ENCODE data around the gene TMEM250. TPM values are rescaled to one million over a fixed set of nuclear protein-coding genes. Genes with fewer than 3 reads are reported as not detected.

The TMEM250 gene
- total and polyA plus RNA-seq, 12 donors = 9.7 to 26.4 (median 15.4) TPM

GRCh38 chr9:136079211-136079915 lies 39.3 kb downstream of the TMEM250 start:
- Histone ChIP-seq H3K36me3 (peaks cover 0 to 26% (median 0%) of the 10 kb centered on the region in 9 donors), H3K9me3 (no peaks in the 10 kb centered on the region), H3K27me3 (no peaks in the 10 kb centered on the region), H3K4me3 (no peak overlapping the region), H3K27ac (peak overlapping the region in 7 of 10 donors; percentile 3 to 70 (median 43)), H3K4me1 (peaks cover 24 to 57% (median 50%) of the 10 kb centered on the region in 9 donors)
- WGBS, 2 donors = 53 to 64% methylated on average over 16 of the region's 16 CpGs
- TF ChIP-seq CTCF (IDR thresholded peaks at IDR 0.05) = no peak
- peak in 6 of 8 donors; percentile 12 to 44 (median 30) for ATAC-seq
- intact Hi-C loops (cut with DNase I) = no loop called here
- peak; percentile 12 to 23 for DNase-seq

GRCh38 chr9:136078498-136079011 lies 40.1 kb downstream of the TMEM250 start:
- H3K4me1 ChIP-seq = peaks cover 24 to 59% (median 49%) of the 10 kb centered on the region in 9 donors
- intact Hi-C loops (cut with DNase I) = no loop called here
- H3K4me3 ChIP-seq = no peak overlapping the region
- no peaks in the 10 kb centered on the region for H3K27me3 ChIP-seq
- 86 to 87% methylated on average over 27 of the region's 27 CpGs for WGBS, 2 donors
- peak in 1 of 2 donors; percentile 9 for DNase-seq
- ATAC-seq = no peak
- TF ChIP-seq CTCF (IDR thresholded peaks at IDR 0.05) = no peak
- peak overlapping the region in 2 of 10 donors; percentile 56 to 70 for H3K27ac ChIP-seq
- H3K9me3 ChIP-seq = no peaks in the 10 kb centered on the region
- peaks cover 0 to 24% (median 0%) of the 10 kb centered on the region in 9 donors for H3K36me3 ChIP-seq

DNA sequence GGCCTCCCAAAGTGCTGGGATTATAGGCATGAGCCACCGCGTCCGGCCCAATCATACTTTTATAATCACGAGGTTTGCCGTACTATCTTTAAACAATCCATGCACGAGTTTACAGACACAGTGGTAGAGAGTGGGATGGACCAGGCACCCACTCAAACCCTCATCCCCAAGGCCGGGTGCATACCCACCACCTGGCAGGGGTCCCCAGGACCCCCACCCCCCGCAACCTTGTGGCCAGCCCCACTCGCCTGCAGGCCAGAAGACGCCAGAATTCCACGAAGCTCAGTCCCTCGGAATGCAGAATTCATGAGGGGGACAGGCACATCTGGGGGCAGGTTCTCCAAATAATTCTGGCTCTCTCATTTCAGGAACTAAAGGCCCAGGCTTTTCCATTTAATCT lies 40.7 kb downstream of the TMEM250 start:
- no peak for DNase-seq
- WGBS, 2 donors = 84 to 88% methylated on average over 12 of the region's 12 CpGs
- peaks cover 0 to 21% (median 0%) of the 10 kb centered on the region in 9 donors for H3K36me3 ChIP-seq
- no peak for ATAC-seq
- H3K9me3 ChIP-seq = no peaks in the 10 kb centered on the region
- H3K27ac ChIP-seq = no peak overlapping the region
- no peak overlapping the region for H3K4me3 ChIP-seq
- no peak for TF ChIP-seq CTCF (IDR thresholded peaks at IDR 0.05)
- intact Hi-C loops (cut with DNase I) = no loop called here
- H3K27me3 ChIP-seq = no peaks in the 10 kb centered on the region
- peaks cover 24 to 57% (median 45%) of the 10 kb centered on the region in 9 donors for H3K4me1 ChIP-seq

DNA sequence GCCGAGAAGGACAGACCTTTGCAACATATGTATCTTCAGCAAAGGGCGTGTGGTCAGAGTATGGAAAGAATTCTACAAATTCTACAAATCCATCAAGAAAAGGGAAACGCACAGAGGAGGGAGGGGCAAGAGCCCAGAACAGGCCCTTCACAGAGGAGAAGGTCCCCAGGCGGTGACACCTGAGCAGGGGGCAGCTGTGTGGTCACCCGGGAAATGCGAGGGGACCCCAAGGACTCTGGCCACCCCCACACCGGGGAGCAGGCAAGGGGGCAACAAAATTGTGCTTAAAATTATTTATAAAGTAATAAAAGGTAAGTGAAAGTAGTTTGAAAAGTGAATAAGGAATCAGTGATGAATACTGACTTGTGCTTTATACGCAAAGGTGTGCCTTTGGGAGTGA lies 41.2 kb downstream of the TMEM250 start:
- peak overlapping the region in 1 of 10 donors; percentile 21 for H3K27ac ChIP-seq

More for the DNA sequence above, 41.2 kb downstream of the TMEM250 start:
- no peaks in the 10 kb centered on the region for H3K9me3 ChIP-seq
- TF ChIP-seq CTCF (IDR thresholded peaks at IDR 0.05) = no peak
- intact Hi-C loops (cut with DNase I) = no loop called here
- H3K4me1 ChIP-seq = peaks cover 21 to 53% (median 40%) of the 10 kb centered on the region in 9 donors
- H3K27me3 ChIP-seq = no peaks in the 10 kb centered on the region
- 82 to 86% methylated on average over 8 of the region's 8 CpGs for WGBS, 2 donors
- no peak for ATAC-seq
- no peak overlapping the region for H3K4me3 ChIP-seq
- DNase-seq = no peak
- H3K36me3 ChIP-seq = peaks cover 0 to 18% (median 0%) of the 10 kb centered on the region in 9 donors
